Activated B cell treated with CpG ODN at 0.5 μM for 24 hours (primary cell): ENCODE data around the gene TFCP2L1. TPM values are rescaled to one million over a fixed set of nuclear protein-coding genes. Genes with fewer than 3 reads are reported as not detected.
"Not testable (repeated sequence)": the region's sequence is repeated elsewhere in the genome, so short reads cannot be mapped to it uniquely, and the experiment has no call there.

Source experiments
- ATAC-seq: fragments of 200-7000 bp; cut with Tn5 transposase; one replicate; pipeline ENCODE4 v1.10.0; 2021; ENCODE audit warnings: low read depth, mild to moderate bottlenecking, moderate library complexity
- CTCF ChIA-PET: fragments of 350-600 bp; sonication (Branson Sonifier 250); formaldehyde crosslinking; loops from one replicate; lab custom pipeline; 2021; ENCODE audit warnings: antibody characterized with exemption; lab: Charles Lee
- POLR2A ChIA-PET: fragments of 350-600 bp; sonication (Branson Sonifier 250); formaldehyde crosslinking; loops from one replicate; lab custom pipeline; 2021; ENCODE audit warnings: antibody characterized with exemption; lab: Charles Lee
- DNase-seq: peaks from one replicate; pipeline ENCODE4 v3.0.0; 2022
- H3K27ac Mint-ChIP-seq: one replicate; pipeline ENCODE4 v1.8.0; 2020; ENCODE audit warnings: mixed read lengths
- H3K27me3 Mint-ChIP-seq: one replicate; pipeline ENCODE4 v1.8.0; 2021; ENCODE audit warnings: mixed read lengths
- H3K36me3 Mint-ChIP-seq: one replicate; pipeline ENCODE4 v1.8.0; 2021; ENCODE audit warnings: low read depth, mixed read lengths
- H3K4me1 Mint-ChIP-seq: one replicate; pipeline ENCODE4 v1.8.0; 2021; ENCODE audit warnings: mixed read lengths
- H3K4me3 Mint-ChIP-seq: one replicate; pipeline ENCODE4 v1.8.0; 2020; ENCODE audit warnings: mild to moderate bottlenecking, mixed read lengths
- H3K9me3 Mint-ChIP-seq: one replicate; pipeline ENCODE4 v1.8.0; 2020; ENCODE audit warnings: mixed read lengths
- intact Hi-C: fragments of 100-400 bp; cut with micrococcal nuclease; formaldehyde crosslinking; loops from one replicate; pipeline ENCODE4 v1.15.1; 2024
- total RNA-seq: library from RNA; stranded (reverse); gene quantifications from 2 replicates; pipeline ENCODE4 v1.2.3, GENCODE V29; 2022
- TF ChIP-seq, protein P1 (sequence below): fragments of 200-600 bp; IDR thresholded peaks from one replicate; pipeline ENCODE4 v1.8.0; 2022; ENCODE audit warnings: antibody characterized with exemption, mild to moderate bottlenecking

Gene TFCP2L1, protein sequence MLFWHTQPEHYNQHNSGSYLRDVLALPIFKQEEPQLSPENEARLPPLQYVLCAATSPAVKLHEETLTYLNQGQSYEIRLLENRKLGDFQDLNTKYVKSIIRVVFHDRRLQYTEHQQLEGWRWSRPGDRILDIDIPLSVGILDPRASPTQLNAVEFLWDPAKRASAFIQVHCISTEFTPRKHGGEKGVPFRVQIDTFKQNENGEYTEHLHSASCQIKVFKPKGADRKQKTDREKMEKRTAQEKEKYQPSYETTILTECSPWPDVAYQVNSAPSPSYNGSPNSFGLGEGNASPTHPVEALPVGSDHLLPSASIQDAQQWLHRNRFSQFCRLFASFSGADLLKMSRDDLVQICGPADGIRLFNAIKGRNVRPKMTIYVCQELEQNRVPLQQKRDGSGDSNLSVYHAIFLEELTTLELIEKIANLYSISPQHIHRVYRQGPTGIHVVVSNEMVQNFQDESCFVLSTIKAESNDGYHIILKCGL
- 0.05 and 0.13 TPM in 2 replicates for total RNA-seq

DNA sequence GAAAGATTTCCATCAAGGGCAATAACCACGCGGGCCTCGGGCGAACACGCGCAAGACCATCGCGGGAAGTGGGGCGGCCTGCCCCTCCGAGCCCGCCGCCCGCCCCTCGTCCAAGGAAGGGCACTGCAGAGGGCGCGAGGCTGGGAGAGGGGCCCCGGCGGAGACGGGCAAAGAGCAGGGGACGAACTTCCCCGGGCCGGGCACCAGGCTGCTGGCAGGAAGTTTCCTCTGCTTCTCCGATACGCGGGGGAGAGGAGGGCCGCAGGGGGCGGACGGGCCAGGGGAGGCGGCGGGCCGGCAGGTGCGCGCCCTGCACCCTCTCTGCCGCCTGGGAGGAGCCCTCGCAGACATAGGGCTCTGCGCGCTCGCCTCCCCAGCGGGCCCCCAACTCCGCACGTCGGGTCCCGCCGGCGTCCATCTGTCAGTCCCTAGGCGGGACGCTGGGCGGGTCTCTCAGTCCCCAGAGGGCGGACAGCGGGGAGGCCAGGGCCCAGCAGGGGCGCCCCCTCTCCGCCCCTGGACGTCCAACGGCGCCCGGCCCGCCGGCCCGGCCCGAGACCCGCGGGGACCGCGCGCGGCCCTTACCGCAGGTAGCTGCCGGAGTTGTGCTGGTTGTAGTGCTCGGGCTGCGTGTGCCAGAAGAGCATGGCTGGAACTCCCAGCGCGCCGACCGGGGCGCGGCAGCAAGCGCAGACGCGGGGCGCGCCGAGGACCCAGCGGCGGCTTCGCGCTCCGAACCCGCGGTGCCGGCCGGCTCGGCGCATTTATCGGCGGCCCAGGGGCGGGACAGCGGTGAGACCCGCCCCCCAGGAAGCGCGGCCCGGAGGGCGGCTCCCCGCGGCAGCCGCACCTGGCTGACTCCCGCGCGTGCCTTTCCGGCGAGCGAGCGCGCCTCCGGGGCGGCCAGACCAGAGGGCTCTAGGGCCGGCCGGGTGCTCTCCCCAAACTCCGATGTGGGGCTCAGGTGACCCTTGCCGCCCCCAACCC, at the start of gene TFCP2L1:
TSS of gene TFCP2L1 (minus strand) at position 740 of the 987 bp plus-strand sequence. CDS start at position 647, 93 bp downstream.
- no peak within 1 kb of the TSS for H3K27ac Mint-ChIP-seq
- peaks cover 20% of the 10 kb centered on the region for H3K27me3 Mint-ChIP-seq
- DNase-seq (no peak), ATAC-seq (peak; percentile 47)
- no peaks in the 10 kb centered on the region for H3K36me3 Mint-ChIP-seq
- H3K4me3 Mint-ChIP-seq: peak within 1 kb of the TSS; percentile 71
- TF ChIP-seq, protein P1, sequence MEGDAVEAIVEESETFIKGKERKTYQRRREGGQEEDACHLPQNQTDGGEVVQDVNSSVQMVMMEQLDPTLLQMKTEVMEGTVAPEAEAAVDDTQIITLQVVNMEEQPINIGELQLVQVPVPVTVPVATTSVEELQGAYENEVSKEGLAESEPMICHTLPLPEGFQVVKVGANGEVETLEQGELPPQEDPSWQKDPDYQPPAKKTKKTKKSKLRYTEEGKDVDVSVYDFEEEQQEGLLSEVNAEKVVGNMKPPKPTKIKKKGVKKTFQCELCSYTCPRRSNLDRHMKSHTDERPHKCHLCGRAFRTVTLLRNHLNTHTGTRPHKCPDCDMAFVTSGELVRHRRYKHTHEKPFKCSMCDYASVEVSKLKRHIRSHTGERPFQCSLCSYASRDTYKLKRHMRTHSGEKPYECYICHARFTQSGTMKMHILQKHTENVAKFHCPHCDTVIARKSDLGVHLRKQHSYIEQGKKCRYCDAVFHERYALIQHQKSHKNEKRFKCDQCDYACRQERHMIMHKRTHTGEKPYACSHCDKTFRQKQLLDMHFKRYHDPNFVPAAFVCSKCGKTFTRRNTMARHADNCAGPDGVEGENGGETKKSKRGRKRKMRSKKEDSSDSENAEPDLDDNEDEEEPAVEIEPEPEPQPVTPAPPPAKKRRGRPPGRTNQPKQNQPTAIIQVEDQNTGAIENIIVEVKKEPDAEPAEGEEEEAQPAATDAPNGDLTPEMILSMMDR: no peak
- POLR2A ChIA-PET: no interaction called here
- H3K4me1 Mint-ChIP-seq: peaks cover 9% of the 10 kb centered on the region
- CTCF ChIA-PET: no interaction called here
- intact Hi-C loops: no loop called here
- no peaks in the 10 kb centered on the region for H3K9me3 Mint-ChIP-seq

DNA sequence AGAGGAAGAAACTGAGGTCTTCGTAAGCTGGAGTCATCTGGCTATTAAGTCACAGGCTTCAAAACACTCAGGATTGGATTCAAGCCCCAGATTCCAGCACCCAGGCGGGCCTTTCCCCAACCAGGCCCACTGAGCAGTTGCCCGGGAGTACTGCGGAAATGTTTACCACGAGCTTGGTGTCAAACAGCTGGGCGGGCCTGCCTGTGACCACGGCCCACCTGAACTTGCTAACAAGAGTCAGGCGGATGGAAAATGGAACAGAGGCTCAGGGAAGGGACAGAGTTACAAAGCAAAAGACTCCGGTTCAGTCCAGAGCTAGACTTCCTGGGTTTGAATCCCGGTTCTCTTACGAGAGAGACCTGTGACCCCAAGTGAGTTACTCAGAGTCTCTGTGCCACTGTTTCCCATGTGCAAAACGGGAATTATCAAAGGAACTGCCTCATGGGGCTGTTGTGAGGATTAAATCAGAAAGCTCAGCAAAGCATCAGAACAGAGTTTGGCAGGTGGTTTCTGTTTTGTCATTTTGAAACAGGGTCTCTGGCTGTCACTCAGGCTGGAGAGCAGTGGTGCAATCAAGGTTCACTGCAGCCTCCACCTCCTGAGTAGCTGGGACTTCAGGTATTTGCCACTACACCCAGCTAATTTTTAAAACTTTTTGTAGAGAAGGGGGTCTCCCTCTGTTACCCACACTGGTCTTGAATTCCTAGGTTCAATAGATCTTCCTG, 49.0 kb upstream of the TFCP2L1 start:
- intact Hi-C loops: no loop called here
- DNase-seq (no peak), ATAC-seq (no peak)
- TF ChIP-seq, protein P1: no peak
- Mint-ChIP-seq H3K27me3 (no peaks in the 10 kb centered on the region), H3K4me1 (no peaks in the 10 kb centered on the region), H3K4me3 (no peak overlapping the region), H3K36me3 (peaks cover 13% of the 10 kb centered on the region), H3K9me3 (no peaks in the 10 kb centered on the region), H3K27ac (no peak overlapping the region)
- CTCF ChIA-PET: no interaction called here
- POLR2A ChIA-PET: no interaction called here

DNA sequence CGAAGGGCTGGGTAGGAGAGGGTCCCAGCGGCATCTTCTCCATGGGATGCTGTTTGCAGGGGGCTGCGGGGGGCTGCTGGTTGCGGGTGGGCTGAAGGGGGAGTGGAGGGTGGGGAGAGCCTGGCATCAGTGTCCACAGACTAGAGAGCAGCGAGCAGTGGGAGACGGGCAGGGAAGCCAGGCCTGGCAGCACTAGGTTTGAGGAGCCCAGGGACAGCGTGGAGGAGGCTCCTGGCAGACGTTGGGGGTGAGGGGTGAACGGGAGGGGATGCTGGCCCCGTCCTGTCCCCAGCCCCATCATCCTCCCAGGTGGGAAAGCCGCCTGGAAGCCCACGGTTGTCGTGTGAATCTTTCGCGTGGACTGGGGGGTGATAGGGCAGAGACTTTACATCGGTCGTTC, 48.2 kb upstream of the TFCP2L1 start:
- TF ChIP-seq, protein P1: no peak
- H3K4me1 Mint-ChIP-seq: no peaks in the 10 kb centered on the region
- CTCF ChIA-PET: no interaction called here
- peaks cover 5% of the 10 kb centered on the region for H3K36me3 Mint-ChIP-seq
- no peak overlapping the region for H3K4me3 Mint-ChIP-seq
- no peaks in the 10 kb centered on the region for H3K9me3 Mint-ChIP-seq
- no peaks in the 10 kb centered on the region for H3K27me3 Mint-ChIP-seq
- intact Hi-C loops: no loop called here
- DNase-seq: no peak
- ATAC-seq: no peak
- no peak overlapping the region for H3K27ac Mint-ChIP-seq
- POLR2A ChIA-PET: no interaction called here

DNA sequence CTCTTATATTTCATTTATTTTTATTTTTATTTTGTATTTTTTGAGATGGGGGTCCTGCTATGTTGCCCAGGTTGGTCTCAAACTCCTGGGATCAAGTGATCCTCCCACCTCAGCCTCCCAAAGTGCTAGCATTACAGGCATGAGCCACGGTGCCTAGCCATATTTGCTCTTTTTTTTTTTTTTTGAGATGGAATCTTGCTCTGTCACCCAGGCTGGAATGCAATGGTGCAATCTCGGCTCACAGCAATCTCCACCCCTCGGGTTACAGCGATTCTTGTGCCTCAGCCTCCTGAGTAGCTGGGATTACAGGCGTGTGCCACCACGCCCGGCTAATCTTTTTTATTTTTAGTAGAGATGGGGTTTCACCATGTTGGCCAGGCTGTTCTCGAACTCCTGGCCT, 46.3 kb upstream of the TFCP2L1 start:
- ATAC-seq, H3K27ac Mint-ChIP-seq, H3K27me3 Mint-ChIP-seq, H3K4me1 Mint-ChIP-seq, CTCF ChIA-PET, intact Hi-C loops, POLR2A ChIA-PET, H3K4me3 Mint-ChIP-seq, H3K9me3 Mint-ChIP-seq, H3K36me3 Mint-ChIP-seq, DNase-seq: not testable (repeated sequence)

DNA sequence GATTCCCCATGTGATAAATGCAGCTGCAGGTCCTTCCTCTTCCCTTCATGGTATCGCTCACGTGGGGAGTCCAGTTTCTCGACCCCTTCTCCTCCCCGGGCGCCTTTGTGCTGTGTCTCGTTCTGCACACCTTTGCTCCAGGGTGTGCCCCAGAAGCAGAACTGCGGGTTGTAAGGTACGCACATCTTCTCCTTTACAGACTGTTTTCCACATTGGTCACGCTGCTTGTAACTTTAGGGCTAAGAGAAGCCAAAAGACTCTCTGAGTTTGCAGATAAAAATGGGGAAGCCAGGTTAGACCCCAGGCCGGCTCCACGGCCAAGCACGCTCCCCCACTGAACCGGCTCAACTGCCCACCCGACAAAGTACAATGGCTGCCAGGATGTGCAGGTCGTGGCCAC, 45.9 kb upstream of the TFCP2L1 start:
- Mint-ChIP-seq H3K36me3 (no peaks in the 10 kb centered on the region), H3K27ac (no peak overlapping the region), H3K9me3 (no peaks in the 10 kb centered on the region), H3K27me3 (peaks cover 4% of the 10 kb centered on the region), H3K4me1 (no peaks in the 10 kb centered on the region), H3K4me3 (no peak overlapping the region)
- DNase-seq (no peak), ATAC-seq (no peak)
- TF ChIP-seq, protein P1: no peak
- ChIA-PET POLR2A (no interaction called here), CTCF (no interaction called here)
- intact Hi-C loops: no loop called here
